A549 (cell line): ENCODE results near the gene SLC23A2. TPM values are rescaled to one million over a fixed set of nuclear protein-coding genes. Genes with fewer than 3 reads are reported as not detected.

ENCODE experiments used
- ATAC-seq, 2 experiments: fragments of 200-7000 bp in 1 of 2; fragments of >200 bp in 1 of 2; cut with Nextera tagmentation in 1 of 2; cut with Tn5 transposase in 1 of 2; 3 replicates each; pipeline versions ENCODE4 v1.8.0 to v1.9.1; 2018 to 2020; ENCODE audit warnings: mild to moderate bottlenecking in 1 of 2, moderate library complexity in 1 of 2
- CTCF ChIA-PET: fragments of 300-600 bp; sonication (Branson Sonifier 250); formaldehyde crosslinking; extraction: SDS; loops from one replicate; lab custom pipeline; 2021; ENCODE audit warnings: antibody characterized with exemption, inconsistent platforms; lab: Yijun Ruan, JAX
- POLR2A ChIA-PET: fragments of 350-600 bp; formaldehyde crosslinking; extraction: SDS; loops from one replicate; lab custom pipeline; 2021; ENCODE audit warnings: antibody characterized with exemption, inconsistent platforms; lab: Yijun Ruan, JAX
- DNase-seq, 2 experiments: peaks; one replicate each; pipeline versions ENCODE4 v3.0.0 to v3.0.0-alpha.2; 2011 to 2016; ENCODE audit warnings: low read depth in 1 of 2, low spot score in 1 of 2
- FAIRE-seq: peaks from 2 replicates; lab custom pipeline; 2011; peaks lifted over from hg19 to GRCh38; lab: Jason Lieb, UNC
- H3K27ac ChIP-seq, 2 experiments: fragments of >200 bp; sonication (Bioruptor Twin); formaldehyde crosslinking; 3 replicates each; pipeline ENCODE4 v1.5.1; 2016 to 2017
- H3K4me1 ChIP-seq: fragments of >200 bp; sonication (Bioruptor Twin); formaldehyde crosslinking; 3 replicates; pipeline ENCODE4 v1.6.1; 2016
- H3K4me2 ChIP-seq: fragments of >200 bp; sonication (Bioruptor Twin); formaldehyde crosslinking; 3 replicates; pipeline ENCODE4 v1.6.1; 2016
- H3K4me3 ChIP-seq: fragments of >200 bp; sonication (Bioruptor Twin); formaldehyde crosslinking; 3 replicates; pipeline ENCODE4 v1.5.1; 2016
- H3K9me3 ChIP-seq: fragments of >200 bp; sonication (Bioruptor Twin); formaldehyde crosslinking; 3 replicates; pipeline ENCODE4 v1.6.1; 2016
- CBX8 ChIP-seq: fragments of 200-600 bp; sonication (generic); IDR thresholded peaks from 2 replicates; pipeline ENCODE4 v1.6.1; 2016
- CEBPB ChIP-seq, 2 experiments: fragments of >200 bp in 1 of 2; sonication (Bioruptor Twin) in 1 of 2; formaldehyde crosslinking in 1 of 2; IDR thresholded peaks; 2 replicates each; pipeline ENCODE4 v1.6.1; 2012 to 2016
- CTCF ChIP-seq: fragments of >200 bp; sonication (Bioruptor Twin); formaldehyde crosslinking; IDR thresholded peaks from 3 replicates; pipeline ENCODE4 v1.5.1; 2016
- EHF ChIP-seq: fragments of 250-450 bp; sonication (Bioruptor Pico); IDR thresholded peaks from 2 replicates; pipeline ENCODE4 v1.5.0; 2020; ENCODE audit warnings: mild to moderate bottlenecking
- FOSB ChIP-seq: fragments of 250-450 bp; sonication (Bioruptor Pico); IDR thresholded peaks from 2 replicates; pipeline ENCODE4 v1.5.0; 2020; ENCODE audit warnings: mild to moderate bottlenecking, moderate library complexity
- HDAC2 ChIP-seq: fragments of 200-600 bp; sonication (generic); IDR thresholded peaks from 2 replicates; pipeline ENCODE4 v1.6.1; 2016
- HES2 ChIP-seq: fragments of >200 bp; sonication (Bioruptor Twin); formaldehyde crosslinking; IDR thresholded peaks from 2 replicates; pipeline ENCODE4 v1.6.1; 2016
- HOXA7 ChIP-seq: fragments of 250-450 bp; sonication (Bioruptor Pico); IDR thresholded peaks from 2 replicates; pipeline ENCODE4 v1.5.0; 2020; ENCODE audit warnings: mild to moderate bottlenecking, moderate library complexity
- JUN ChIP-seq, 2 experiments: fragments of >200 bp; sonication (Bioruptor Twin); formaldehyde crosslinking; IDR thresholded peaks; 2 replicates in 1 of 2; 3 replicates in 1 of 2; pipeline ENCODE4 v1.6.1; 2016 to 2017
- KDM1A ChIP-seq: fragments of 200-600 bp; sonication (generic); IDR thresholded peaks from 2 replicates; pipeline ENCODE4 v1.6.1; 2016; ENCODE audit warnings: low read depth, mild to moderate bottlenecking
- KDM5A ChIP-seq: fragments of 200-600 bp; sonication (generic); IDR thresholded peaks from 2 replicates; pipeline ENCODE4 v1.6.1; 2016; ENCODE audit warnings: antibody characterized with exemption, mild to moderate bottlenecking
- MAFK ChIP-seq: fragments of 450-650 bp; IDR thresholded peaks from 2 replicates; pipeline ENCODE4 v1.6.1; 2014; ENCODE audit not compliant: partially characterized antibody
- MYC ChIP-seq: IDR thresholded peaks from 2 replicates; pipeline ENCODE4 v1.6.1; 2012; ENCODE audit warnings: mild to moderate bottlenecking, inconsistent platforms, low read length, improper control_type of control experiment, borderline replicate concordance
- NFE2L2 ChIP-seq: fragments of 150-350 bp; conservative IDR thresholded peaks from 2 replicates; pipeline ENCODE4 v1.6.1; 2014; ENCODE audit warnings: low read length
- RAD21 ChIP-seq, 2 experiments: fragments of >200 bp in 1 of 2; sonication (Bioruptor Twin) in 1 of 2; formaldehyde crosslinking in 1 of 2; IDR thresholded peaks in 1 of 2; conservative IDR thresholded peaks in 1 of 2; 2 replicates in 1 of 2; 3 replicates in 1 of 2; pipeline ENCODE4 v1.6.1; 2012 to 2018; ENCODE audit warnings: inconsistent platforms in 1 of 2
- RCOR1 ChIP-seq: fragments of 150-350 bp; IDR thresholded peaks from 2 replicates; pipeline ENCODE4 v1.6.1; 2014; ENCODE audit warnings: antibody characterized with exemption, low read length, low read depth
- ZFP36 ChIP-seq: fragments of 450-650 bp; IDR thresholded peaks from 2 replicates; pipeline ENCODE4 v1.6.1; 2014; ENCODE audit warnings: borderline replicate concordance; ENCODE audit not compliant: partially characterized antibody
- WGBS: methylation state at CpG from one replicate; pipeline ENCODE4 v1.1.6; 2017; ENCODE audit errors: missing lambda C conversion rate; 5-methylcytosine and 5-hydroxymethylcytosine counted together
- polyA plus RNA-seq, 4 experiments: library from polyadenylated mRNA; depleted of rRNA in 3 of 4; stranded (reverse); fragments of >200 nt; fragmentation: RNase III in 1 of 4; extraction: RNeasy Plus Mini Kit Qiagen cat#74134 plus additional on column Dnase treatment in 1 of 4; gene quantifications; 2 replicates in 3 of 4; 3 replicates in 1 of 4; pipeline ENCODE4 v1.2.3, GENCODE V29; 2011 to 2017
- TF ChIP-seq, protein P1 (sequence below): fragments of 250-450 bp; sonication (Bioruptor Pico); IDR thresholded peaks from 2 replicates; pipeline ENCODE4 v1.5.0; 2021; ENCODE audit warnings: mild to moderate bottlenecking, moderate library complexity, borderline replicate concordance

The SLC23A2 gene
- polyA plus RNA-seq, 2 of the 4 experiments (the other 2 are of a cell fraction): 13.1 to 47.8 TPM

GRCh38 chr20:4809707-4810106 is 191.6 kb downstream of the SLC23A2 start:
- POLR2A ChIA-PET: no interaction called here
- Histone ChIP-seq H3K4me2 (no peak overlapping the region), H3K4me3 (no peak overlapping the region), H3K9me3 (no peaks in the 10 kb centered on the region), H3K27ac (no peak overlapping the region), H3K4me1 (no peaks in the 10 kb centered on the region)
- DNase-seq (no peak), ATAC-seq (no peak), FAIRE-seq (no peak)
- CTCF ChIA-PET: interaction anchor here (1.9 kb wide), 1 partner anchor 12 kb away, joined by 6 read pairs; no protein-coding TSS in a partner anchor
- no peak for TF ChIP-seq MYC
- TF ChIP-seq JUN (IDR thresholded peaks at IDR 0.05): no peak
- no peak for TF ChIP-seq CBX8
- TF ChIP-seq, protein P1, sequence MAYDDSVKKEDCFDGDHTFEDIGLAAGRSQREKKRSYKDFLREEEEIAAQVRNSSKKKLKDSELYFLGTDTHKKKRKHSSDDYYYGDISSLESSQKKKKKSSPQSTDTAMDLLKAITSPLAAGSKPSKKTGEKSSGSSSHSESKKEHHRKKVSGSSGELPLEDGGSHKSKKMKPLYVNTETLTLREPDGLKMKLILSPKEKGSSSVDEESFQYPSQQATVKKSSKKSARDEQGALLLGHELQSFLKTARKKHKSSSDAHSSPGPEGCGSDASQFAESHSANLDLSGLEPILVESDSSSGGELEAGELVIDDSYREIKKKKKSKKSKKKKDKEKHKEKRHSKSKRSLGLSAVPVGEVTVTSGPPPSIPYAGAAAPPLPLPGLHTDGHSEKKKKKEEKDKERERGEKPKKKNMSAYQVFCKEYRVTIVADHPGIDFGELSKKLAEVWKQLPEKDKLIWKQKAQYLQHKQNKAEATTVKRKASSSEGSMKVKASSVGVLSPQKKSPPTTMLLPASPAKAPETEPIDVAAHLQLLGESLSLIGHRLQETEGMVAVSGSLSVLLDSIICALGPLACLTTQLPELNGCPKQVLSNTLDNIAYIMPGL (CRISPR knock-in tag): no peak
- no peak for TF ChIP-seq CTCF
- no peak for TF ChIP-seq EHF (CRISPR knock-in tag)
- no peak for TF ChIP-seq HES2
- no peak for TF ChIP-seq RAD21 (conservative IDR thresholded peaks at IDR 0.05 in 1 of 2, IDR thresholded peaks at IDR 0.05 in 1 of 2)
- TF ChIP-seq HDAC2: no peak
- no peak for TF ChIP-seq FOSB (CRISPR knock-in tag)
- WGBS: 76% methylated on average over 8 of the region's 8 CpGs

- no peak for ATAC-seq
- TF ChIP-seq CTCF (no peak), KDM5A (no peak), NFE2L2 (no peak), RCOR1 (no peak), KDM1A (no peak), HES2 (no peak), HOXA7 (no peak), ZFP36 (no peak), MAFK (no peak), CEBPB (IDR thresholded peaks at IDR 0.05) (no peak)
- Histone ChIP-seq H3K4me3 (no peak overlapping the region), H3K9me3 (no peaks in the 10 kb centered on the region), H3K4me1 (no peaks in the 10 kb centered on the region), H3K4me2 (no peak overlapping the region), H3K27ac (no peak overlapping the region)
- DNase-seq: no peak
- POLR2A ChIA-PET: no interaction called here
- 93% methylated on average over 1 of the region's 1 CpG for WGBS
- FAIRE-seq: peak; percentile 13
- CTCF ChIA-PET: interaction anchor here (1.7 kb wide), 1 partner anchor 12 kb away, joined by 4 read pairs; no protein-coding TSS in a partner anchor
Measured at GRCh38 chr20:4808872-4809271, 192.4 kb downstream of the SLC23A2 start.
